H1 (cell line): ENCODE measurements around the gene CDC42. TPM values are rescaled to one million over a fixed set of nuclear protein-coding genes. Genes with fewer than 3 reads are reported as not detected.
"Not testable (repeated sequence)": the region's sequence is repeated elsewhere in the genome, so short reads cannot be mapped to it uniquely, and the experiment has no call there.

ENCODE experiments used
- CTCF ChIA-PET: fragments of 300-600 bp; sonication (Branson Sonifier 250); formaldehyde crosslinking; loops from one replicate; lab custom pipeline; 2021; ENCODE audit not compliant: partially characterized antibody; lab: Charles Lee
- POLR2A ChIA-PET: fragments of 300-600 bp; sonication (Branson Sonifier 250); formaldehyde crosslinking; loops from one replicate; lab custom pipeline; 2021; ENCODE audit warnings: inconsistent platforms; ENCODE audit not compliant: partially characterized antibody; lab: Charles Lee
- DNase-seq, 2 experiments: peaks; one replicate each; pipeline versions ENCODE4 v3.0.0 to v3.0.0-alpha.2; 2010 to 2022; ENCODE audit warnings: low spot score in 2 of 2, low read depth in 1 of 2, mixed read lengths in 1 of 2
- FAIRE-seq: peaks from 2 replicates; lab custom pipeline; 2011; peaks lifted over from hg19 to GRCh38; lab: Jason Lieb, UNC
- H2AFZ ChIP-seq: 2 replicates; pipeline ENCODE4 v1.8.1; 2012; ENCODE audit warnings: low read length, inconsistent platforms
- H2AK5ac ChIP-seq: 2 replicates; pipeline ENCODE4 v1.6.1; 2013; ENCODE audit warnings: low read depth, low read length
- H2BK120ac ChIP-seq: replicated peaks from 2 replicates; pipeline ENCODE3; 2013; ENCODE audit warnings: low read depth, low read length, inconsistent platforms
- H2BK12ac ChIP-seq: 2 replicates; pipeline ENCODE4 v1.6.1; 2013; ENCODE audit warnings: low read depth, low read length
- H2BK15ac ChIP-seq: 2 replicates; pipeline ENCODE4 v1.6.1; 2013; ENCODE audit warnings: low read length
- H2BK20ac ChIP-seq: 2 replicates; pipeline ENCODE4 v1.6.1; 2013; ENCODE audit warnings: low read length
- H2BK5ac ChIP-seq: 2 replicates; pipeline ENCODE4 v1.6.1; 2013; ENCODE audit warnings: low read depth, low read length
- H3K14ac ChIP-seq: 2 replicates; pipeline ENCODE4 v1.6.1; 2013; ENCODE audit warnings: inconsistent platforms; ENCODE audit not compliant: insufficient read length
- H3K18ac ChIP-seq: 2 replicates; pipeline ENCODE4 v1.6.1; 2013; ENCODE audit warnings: low read length; ENCODE audit errors: extremely low read depth
- H3K23ac ChIP-seq: 2 replicates; pipeline ENCODE4 v1.6.1; 2013; ENCODE audit warnings: inconsistent platforms; ENCODE audit not compliant: insufficient read length
- H3K23me2 ChIP-seq: 2 replicates; pipeline ENCODE4 v1.6.1; 2013; ENCODE audit warnings: low read depth, low read length
- H3K27ac ChIP-seq: 2 replicates; pipeline ENCODE4 v1.6.1; 2011; ENCODE audit warnings: low read depth, low read length, inconsistent platforms
- H3K27me3 ChIP-seq, 4 experiments: replicated peaks in 1 of 4; 1 replicate in 1 of 4; 2 replicates in 3 of 4; pipeline versions ENCODE4 v1.6.1 to v1.8.1; 2011 to 2013; ENCODE audit warnings: low read length in 3 of 4, mild to moderate bottlenecking in 3 of 4, inconsistent platforms in 2 of 4, mixed read lengths in 2 of 4, moderate library complexity in 1 of 4; ENCODE audit not compliant: control insufficient read depth in 3 of 4, insufficient read depth in 3 of 4; ENCODE audit errors: extremely low read depth in 1 of 4
- H3K36me3 ChIP-seq, 4 experiments: 2 replicates each; pipeline versions ENCODE4 v1.6.1 to v1.8.1; 2011 to 2013; ENCODE audit warnings: mild to moderate bottlenecking in 4 of 4, low read length in 3 of 4, moderate library complexity in 2 of 4, control low read depth in 1 of 4, inconsistent platforms in 1 of 4; ENCODE audit not compliant: insufficient read depth in 4 of 4, control insufficient read depth in 2 of 4
- H3K4ac ChIP-seq: replicated peaks from 2 replicates; pipeline ENCODE3; 2013; ENCODE audit warnings: low read length, low read depth, mixed read lengths, inconsistent platforms; ENCODE audit not compliant: insufficient read length
- H3K4me1 ChIP-seq, 4 experiments: replicated peaks in 1 of 4; 1 replicate in 1 of 4; 2 replicates in 3 of 4; pipeline versions ENCODE4 v1.6.1 to v1.8.1; 2011 to 2013; ENCODE audit warnings: low read length in 3 of 4, inconsistent platforms in 2 of 4, mixed read lengths in 1 of 4; ENCODE audit not compliant: insufficient read depth in 4 of 4, control insufficient read depth in 3 of 4
- H3K4me2 ChIP-seq, 2 experiments: 2 replicates each; pipeline versions ENCODE4 v1.6.1 to v1.8.1; 2011 to 2013; ENCODE audit warnings: low read depth in 2 of 2, low read length in 2 of 2, control low read depth in 1 of 2, inconsistent platforms in 1 of 2, mild to moderate bottlenecking in 1 of 2; ENCODE audit not compliant: insufficient read depth in 1 of 2
- H3K4me3 ChIP-seq, 4 experiments: fragments of 200-600, 300-600 bp in 1 of 4; sonication (generic), shearing (Covaris generic), sonication (Bioruptor Twin) in 1 of 4; 2 replicates each; pipeline versions ENCODE4 v1.5.1 to v1.8.1; 2011 to 2016; ENCODE audit warnings: low read length in 4 of 4, low read depth in 3 of 4, control low read depth in 2 of 4, inconsistent platforms in 2 of 4, mild to moderate bottlenecking in 2 of 4, mixed read lengths in 1 of 4, moderate library complexity in 1 of 4; ENCODE audit not compliant: insufficient read depth in 2 of 4; ENCODE audit errors: extremely low read depth in 1 of 4
- H3K56ac ChIP-seq: replicated peaks from 2 replicates; pipeline ENCODE3; 2013; ENCODE audit warnings: low read depth, mild to moderate bottlenecking, mixed read lengths, low read length, inconsistent platforms; ENCODE audit not compliant: insufficient read length
- H3K79me1 ChIP-seq: 2 replicates; pipeline ENCODE4 v1.6.1; 2013; ENCODE audit warnings: low read depth, low read length, control low read depth
- H3K79me2 ChIP-seq, 2 experiments: 2 replicates each; pipeline versions ENCODE4 v1.6.1 to v1.8.1; 2012 to 2013; ENCODE audit warnings: low read length in 2 of 2, mild to moderate bottlenecking in 2 of 2, inconsistent platforms in 1 of 2; ENCODE audit not compliant: insufficient read depth in 2 of 2, control insufficient read depth in 1 of 2
- H3K9ac ChIP-seq, 4 experiments: replicated peaks in 1 of 4; 1 replicate in 1 of 4; 2 replicates in 3 of 4; pipeline versions ENCODE4 v1.6.1 to v1.8.1; 2011 to 2013; ENCODE audit warnings: low read depth in 3 of 4, low read length in 3 of 4, control low read depth in 2 of 4, mild to moderate bottlenecking in 2 of 4, moderate library complexity in 2 of 4, inconsistent platforms in 1 of 4; ENCODE audit errors: extremely low read depth in 1 of 4
- H3K9me3 ChIP-seq, 2 experiments: 2 replicates each; pipeline versions ENCODE4 v1.6.1 to v1.8.1; 2012 to 2013; ENCODE audit warnings: mild to moderate bottlenecking in 2 of 2, moderate library complexity in 2 of 2, control low read depth in 1 of 2, inconsistent platforms in 1 of 2, low read depth in 1 of 2, low read length in 1 of 2, mixed read lengths in 1 of 2; ENCODE audit not compliant: insufficient read depth in 2 of 2
- H4K20me1 ChIP-seq, 2 experiments: replicated peaks in 1 of 2; 2 replicates each; pipeline versions ENCODE3 to v1.8.1; 2011 to 2013; ENCODE audit warnings: inconsistent platforms in 2 of 2, low read length in 2 of 2, mild to moderate bottlenecking in 1 of 2; ENCODE audit not compliant: insufficient read depth in 2 of 2, control insufficient read depth in 1 of 2
- H4K5ac ChIP-seq: 2 replicates; pipeline ENCODE4 v1.6.1; 2013; ENCODE audit warnings: low read length, low read depth, mixed read lengths, inconsistent platforms; ENCODE audit not compliant: insufficient read length
- H4K8ac ChIP-seq: 2 replicates; pipeline ENCODE4 v1.8.0; 2013; ENCODE audit warnings: mild to moderate bottlenecking, moderate library complexity, low read length, inconsistent platforms; ENCODE audit not compliant: insufficient read depth; ENCODE audit errors: extremely low read depth
- H4K91ac ChIP-seq: replicated peaks from 2 replicates; pipeline ENCODE3; 2013; ENCODE audit warnings: low read length, mixed read lengths, inconsistent platforms; ENCODE audit not compliant: insufficient read length
- WGBS, 2 experiments: shearing (Covaris generic) in 1 of 2; methylation state at CpG; one replicate each; pipeline versions ENCODE4 v1.1.6 to v1.1.7; 2013 to 2015; ENCODE audit warnings: low lambda C conversion rate in 2 of 2, mixed read lengths in 2 of 2, inconsistent platforms in 1 of 2, low coverage in 1 of 2, missing lambda C conversion rate in 1 of 2; ENCODE audit not compliant: insufficient replicate concordance in 2 of 2, insufficient coverage in 1 of 2, insufficient read length in 1 of 2; ENCODE audit errors: extremely low coverage in 1 of 2, missing lambda C conversion rate in 1 of 2; 5-methylcytosine and 5-hydroxymethylcytosine counted together
- polyA plus RNA-seq, 7 experiments: library from polyadenylated mRNA; depleted of rRNA in 3 of 7; stranded (reverse) in 5 of 7; unstranded in 2 of 7; fragments of >200 nt in 5 of 7; fragments of 200-250 nt in 2 of 7; gene quantifications; 1 replicate in 5 of 7; 2 replicates in 1 of 7; 4 replicates in 1 of 7; pipeline versions ENCODE4 v1.2.1 to v1.2.3, GENCODE V29; 2011 to 2013; ENCODE audit warnings: missing spikeins in 2 of 7, mixed read lengths in 2 of 7
- total RNA-seq: library from RNA; stranded (reverse); fragmentation: NEBNext Ultra II Directional; extraction: Animal tissue kit (Norgen Biotek cat#: 25700); gene quantifications from 2 replicates; pipeline ENCODE4 v1.2.1, GENCODE V29; 2021

The CDC42 gene
- total and polyA plus RNA-seq, 2 of the 8 experiments (the other 6 are each of a cell fraction or from before 2014, with no cell fraction given) = 110 to 179 TPM

DNA sequence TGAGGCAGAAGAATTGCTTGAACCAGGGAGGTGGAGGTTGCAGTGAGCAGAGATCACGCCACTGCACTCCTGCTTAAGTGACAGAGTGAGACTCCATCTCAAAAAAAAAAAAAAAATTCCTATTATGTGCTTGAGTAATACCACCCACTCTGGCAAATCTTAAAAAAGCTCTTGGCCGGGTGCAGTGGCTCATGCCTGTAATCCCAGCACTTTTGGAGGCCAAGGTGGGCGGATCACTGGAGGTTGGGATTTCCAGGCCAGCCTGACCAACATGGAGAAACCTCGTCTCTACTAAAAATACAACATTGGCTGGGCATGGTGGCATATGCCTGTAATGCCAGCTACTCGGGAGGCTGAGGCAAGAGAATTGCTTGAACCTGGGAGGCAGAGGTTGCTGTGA lies 17.7 kb upstream of the CDC42 start:
- H3K14ac ChIP-seq, H3K18ac ChIP-seq, H4K8ac ChIP-seq, H3K23ac ChIP-seq, H3K9ac ChIP-seq, H3K23me2 ChIP-seq, H2BK120ac ChIP-seq, H2AK5ac ChIP-seq, H3K27ac ChIP-seq, H2BK12ac ChIP-seq, H3K4me3 ChIP-seq, H3K4me1 ChIP-seq, H3K79me2 ChIP-seq, H4K5ac ChIP-seq, H3K4ac ChIP-seq, H2BK15ac ChIP-seq, H3K9me3 ChIP-seq, H4K20me1 ChIP-seq, H3K36me3 ChIP-seq, H3K56ac ChIP-seq, H3K4me2 ChIP-seq, H2BK20ac ChIP-seq, H4K91ac ChIP-seq, H2AFZ ChIP-seq, DNase-seq, FAIRE-seq, H3K27me3 ChIP-seq, H2BK5ac ChIP-seq, H3K79me1 ChIP-seq: not testable (repeated sequence)
- 87% methylated on average over 5 of the region's 5 CpGs; no CpG with 5 or more reads in 1 of the 2 experiments for WGBS, 2 experiments
- POLR2A ChIA-PET = interaction anchor here (0.6 to 4.5 kb wide), 2 partner anchors 10 to 32 kb away, joined by 3 to 26 read pairs; no protein-coding TSS in a partner anchor
- CTCF ChIA-PET = interaction anchor here (0.8 kb wide), 1 partner anchor 17 kb away, joined by 4 read pairs; no protein-coding TSS in a partner anchor
